ENCODE results near the gene PKP2.

PKP2 gene

DNA sequence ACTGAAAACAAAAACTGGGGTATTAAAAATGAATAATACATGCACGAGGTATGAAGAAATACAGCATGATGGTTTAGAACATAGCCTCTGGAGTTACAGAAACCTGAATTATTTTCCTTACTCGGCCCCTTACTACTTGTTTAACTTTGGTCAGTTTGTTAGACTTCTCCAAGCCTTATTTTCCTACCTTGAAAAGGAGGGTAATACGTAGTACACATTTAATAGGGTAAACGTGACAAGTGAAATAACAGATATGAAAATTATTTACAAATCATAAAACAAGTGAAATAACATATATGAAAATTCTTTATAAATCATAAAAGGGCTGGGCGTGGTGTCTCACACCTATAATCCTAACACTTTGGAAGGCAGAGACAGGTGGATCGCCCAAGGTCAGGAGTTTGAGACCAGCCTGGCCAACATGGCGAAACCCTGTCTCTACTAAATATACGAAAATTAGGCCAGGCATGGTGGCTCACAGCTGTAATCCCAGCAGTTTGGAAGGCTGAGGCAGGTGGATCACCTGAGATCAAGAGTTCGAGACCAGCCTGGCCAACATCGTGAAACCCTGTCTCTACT, 11.4 kb upstream of the PKP2 start:
- H3K27me3 ChIP-seq = no peaks in the 10 kb centered on the region
- no peaks in the 10 kb centered on the region for H3K4me1 ChIP-seq (ENCODE audit: control insufficient read depth in 1 of 2, insufficient read depth in 1 of 2, low read depth in 1 of 2, low read length in 1 of 2)
- H3K9me3 ChIP-seq = no peaks in the 10 kb centered on the region
- H3K4me3 ChIP-seq (ENCODE audit: low read depth in 1 of 2, low read length in 1 of 2) = no peak overlapping the region
- no peaks in the 10 kb centered on the region for H3K36me3 ChIP-seq
- H3K27ac ChIP-seq = no peak overlapping the region
- TF ChIP-seq, protein P1, sequence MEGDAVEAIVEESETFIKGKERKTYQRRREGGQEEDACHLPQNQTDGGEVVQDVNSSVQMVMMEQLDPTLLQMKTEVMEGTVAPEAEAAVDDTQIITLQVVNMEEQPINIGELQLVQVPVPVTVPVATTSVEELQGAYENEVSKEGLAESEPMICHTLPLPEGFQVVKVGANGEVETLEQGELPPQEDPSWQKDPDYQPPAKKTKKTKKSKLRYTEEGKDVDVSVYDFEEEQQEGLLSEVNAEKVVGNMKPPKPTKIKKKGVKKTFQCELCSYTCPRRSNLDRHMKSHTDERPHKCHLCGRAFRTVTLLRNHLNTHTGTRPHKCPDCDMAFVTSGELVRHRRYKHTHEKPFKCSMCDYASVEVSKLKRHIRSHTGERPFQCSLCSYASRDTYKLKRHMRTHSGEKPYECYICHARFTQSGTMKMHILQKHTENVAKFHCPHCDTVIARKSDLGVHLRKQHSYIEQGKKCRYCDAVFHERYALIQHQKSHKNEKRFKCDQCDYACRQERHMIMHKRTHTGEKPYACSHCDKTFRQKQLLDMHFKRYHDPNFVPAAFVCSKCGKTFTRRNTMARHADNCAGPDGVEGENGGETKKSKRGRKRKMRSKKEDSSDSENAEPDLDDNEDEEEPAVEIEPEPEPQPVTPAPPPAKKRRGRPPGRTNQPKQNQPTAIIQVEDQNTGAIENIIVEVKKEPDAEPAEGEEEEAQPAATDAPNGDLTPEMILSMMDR (IDR thresholded peaks at IDR 0.05) = no peak

DNA sequence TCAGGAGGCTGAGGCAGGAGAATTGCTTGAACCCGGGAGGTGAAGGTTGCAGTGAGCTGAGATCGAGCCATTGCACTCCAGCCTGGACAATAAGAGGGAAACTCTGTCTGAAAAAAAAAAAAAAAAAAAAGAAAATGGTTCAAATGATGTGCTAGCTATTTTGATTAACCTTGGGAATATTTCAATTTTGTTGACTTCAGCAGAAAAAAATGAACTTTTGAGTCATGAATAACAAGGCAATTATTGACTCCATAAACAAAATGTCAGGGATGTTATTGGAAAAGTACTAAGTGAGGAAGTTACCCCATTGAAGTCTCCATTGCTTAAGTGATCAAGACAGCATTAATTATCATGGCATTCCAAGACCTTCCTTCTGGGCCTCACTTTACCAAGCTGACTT, 10.6 kb upstream of the PKP2 start:
- H3K4me1 ChIP-seq (ENCODE audit: control insufficient read depth in 1 of 2, insufficient read depth in 1 of 2, low read depth in 1 of 2, low read length in 1 of 2) = no peaks in the 10 kb centered on the region
- H3K27me3 ChIP-seq = no peaks in the 10 kb centered on the region
- no peaks in the 10 kb centered on the region for H3K9me3 ChIP-seq
- H3K36me3 ChIP-seq = no peaks in the 10 kb centered on the region
- H3K4me3 ChIP-seq (ENCODE audit: low read depth in 1 of 2, low read length in 1 of 2) = no peak overlapping the region
- TF ChIP-seq, protein P1 (IDR thresholded peaks at IDR 0.05) = no peak
- no peak overlapping the region for H3K27ac ChIP-seq

DNA sequence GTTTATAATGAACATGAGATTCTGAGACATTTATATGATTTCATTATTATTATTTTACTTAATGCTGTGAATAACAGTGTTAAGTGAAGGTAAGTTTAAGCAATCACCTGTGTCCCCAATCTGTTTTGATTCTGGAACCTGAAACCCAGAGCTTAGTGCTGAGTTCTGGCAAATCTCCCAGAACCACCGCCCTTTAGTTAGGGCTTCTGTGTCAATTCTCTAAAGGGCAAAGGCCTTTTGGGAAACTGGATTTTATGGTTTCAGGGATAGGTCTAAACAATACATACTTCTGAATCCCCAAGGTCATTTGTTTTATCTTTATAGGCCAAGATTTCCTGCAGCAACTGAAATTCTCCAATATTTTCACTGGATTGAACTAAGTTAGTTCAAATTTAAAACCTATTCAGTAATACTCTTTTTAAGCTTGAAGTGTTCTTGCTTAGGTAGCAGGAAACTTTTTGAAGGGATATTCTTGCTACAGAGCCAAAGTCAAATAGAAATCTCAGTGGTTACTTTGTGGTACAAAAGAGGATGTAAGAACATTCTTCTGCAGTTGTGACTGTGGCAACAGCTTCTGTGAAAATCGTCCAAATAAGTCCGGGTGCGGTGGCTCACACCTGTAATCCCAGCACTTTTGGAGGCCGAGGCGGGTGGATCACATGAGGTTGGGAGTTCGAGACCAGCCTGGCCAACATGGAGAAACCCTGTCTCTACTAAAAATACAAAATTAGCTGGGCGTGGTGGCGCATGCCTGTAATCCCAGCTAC, 10.0 kb upstream of the PKP2 start:
- TF ChIP-seq, protein P1 (IDR thresholded peaks at IDR 0.05) = no peak
- Histone ChIP-seq H3K27ac (no peak overlapping the region), H3K36me3 (no peaks in the 10 kb centered on the region)

GRCh38 chr12:32903763-32904162, 7.2 kb upstream of the PKP2 start:
- Histone ChIP-seq H3K36me3 (no peaks in the 10 kb centered on the region), H3K4me1 (ENCODE audit: control insufficient read depth in 1 of 2, insufficient read depth in 1 of 2, low read depth in 1 of 2, low read length in 1 of 2) (peaks cover 5% of the 10 kb centered on the region in 2 experiments), H3K9me3 (no peaks in the 10 kb centered on the region), H3K4me3 (ENCODE audit: low read depth in 1 of 2, low read length in 1 of 2) (no peak overlapping the region), H3K27ac (no peak overlapping the region), H3K27me3 (no peaks in the 10 kb centered on the region)
- TF ChIP-seq, protein P1 (IDR thresholded peaks at IDR 0.05) = no peak

More for the DNA sequence above, 10.0 kb upstream of the PKP2 start:
- Histone ChIP-seq H3K4me1 (ENCODE audit: control insufficient read depth in 1 of 2, insufficient read depth in 1 of 2, low read depth in 1 of 2, low read length in 1 of 2) (no peaks in the 10 kb centered on the region), H3K27me3 (no peaks in the 10 kb centered on the region), H3K4me3 (ENCODE audit: low read depth in 1 of 2, low read length in 1 of 2) (no peak overlapping the region), H3K9me3 (no peaks in the 10 kb centered on the region)

DNA sequence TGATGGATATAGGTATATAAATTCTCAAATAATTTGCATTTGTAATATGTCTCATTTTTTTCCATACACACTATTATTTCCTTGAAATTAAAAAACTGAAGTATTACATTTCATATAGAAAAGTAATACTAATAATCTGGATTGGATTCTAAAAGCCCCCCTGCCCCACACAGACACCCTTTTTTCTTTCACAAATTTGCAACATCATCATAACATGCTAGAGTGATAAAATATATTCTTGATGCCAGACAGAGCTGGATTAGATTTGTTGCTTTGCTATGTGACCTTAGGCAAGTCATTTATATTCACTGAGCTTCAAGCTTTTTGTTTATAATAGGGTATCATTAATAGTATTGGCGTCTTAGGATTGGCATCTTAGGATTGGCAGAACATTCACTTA, 6.7 kb upstream of the PKP2 start:
- H3K36me3 ChIP-seq = no peaks in the 10 kb centered on the region
- H3K27me3 ChIP-seq = no peaks in the 10 kb centered on the region
- H3K4me3 ChIP-seq (ENCODE audit: low read depth in 1 of 2, low read length in 1 of 2) = no peak overlapping the region
- H3K9me3 ChIP-seq = no peaks in the 10 kb centered on the region
- TF ChIP-seq, protein P1 (IDR thresholded peaks at IDR 0.05) = no peak
- H3K27ac ChIP-seq = no peak overlapping the region
- H3K4me1 ChIP-seq (ENCODE audit: control insufficient read depth in 1 of 2, insufficient read depth in 1 of 2, low read depth in 1 of 2, low read length in 1 of 2) = peaks cover 5% of the 10 kb centered on the region in 2 experiments
